K562 (cell line): Measurements from ENCODE around the gene PTGER4. TPM values are rescaled to one million over a fixed set of nuclear protein-coding genes. Genes with fewer than 3 reads are reported as not detected.

Source experiments
- ATAC-seq: fragments of 200-7000 bp; cut with Tn5 transposase; 3 replicates; pipeline ENCODE4 v1.9.1; 2020; ENCODE audit warnings: moderate library complexity
- BruUV-seq: library from RNA; stranded (reverse); fragments of 400-500 nt; replicated peaks from 2 replicates; lab custom pipeline; 2021; lab: Mats Ljungman, UMichigan
- CTCF ChIA-PET: fragments of 300-600 bp; formaldehyde crosslinking; extraction: SDS; loops from one replicate; lab custom pipeline; 2021; ENCODE audit warnings: low intra/inter-chr PET ratio; lab: Yijun Ruan, JAX
- POLR2A ChIA-PET: fragments of 300-600, 350-650 bp; sonication (Branson Sonifier 250); formaldehyde crosslinking; extraction: SDS; loops from one replicate; lab custom pipeline; 2021; ENCODE audit warnings: antibody characterized with exemption, inconsistent platforms; lab: Yijun Ruan, JAX
- DNase-seq, 4 experiments: peaks; one replicate each; pipeline versions ENCODE4 v3.0.0 to v3.0.0-alpha.2; 2011 to 2018; ENCODE audit warnings: low spot score in 3 of 4, mixed read lengths in 3 of 4; ENCODE audit errors: extremely low read depth in 1 of 4
- FAIRE-seq: peaks from 2 replicates; lab custom pipeline; 2011; peaks lifted over from hg19 to GRCh38; lab: Jason Lieb, UNC
- H2AFZ ChIP-seq: 2 replicates; pipeline ENCODE4 v1.6.0; 2011; ENCODE audit warnings: low read depth, low read length, control low read depth, inconsistent platforms
- H3K27ac ChIP-seq: fragments of 200-600 bp; 3 replicates; pipeline ENCODE4 v1.8.0; 2011; ENCODE audit warnings: low read depth, mild to moderate bottlenecking, control low read depth, inconsistent platforms, low read length, moderate library complexity, mixed read lengths; ENCODE audit errors: extremely low read depth
- H3K27me3 ChIP-seq, 2 experiments: fragments of 300-600 bp in 1 of 2; 2 replicates in 1 of 2; 3 replicates in 1 of 2; pipeline versions ENCODE4 v1.6.0 to v1.8.0; 2011; ENCODE audit warnings: inconsistent platforms in 2 of 2, low read length in 2 of 2, mild to moderate bottlenecking in 1 of 2, mixed read lengths in 1 of 2, moderate library complexity in 1 of 2; ENCODE audit not compliant: control insufficient read depth in 2 of 2, insufficient read depth in 2 of 2
- H3K36me3 ChIP-seq: fragments of 300-600 bp; 3 replicates; pipeline ENCODE4 v1.8.0; 2011; ENCODE audit warnings: mild to moderate bottlenecking, low read length, inconsistent platforms; ENCODE audit not compliant: control insufficient read depth, insufficient read depth
- H3K4me1 ChIP-seq, 2 experiments: fragments of 200-600 bp in 1 of 2; replicated peaks in 1 of 2; 2 replicates in 1 of 2; 3 replicates in 1 of 2; pipeline versions ENCODE4 v1.5.1 to v1.8.0; 2011; ENCODE audit warnings: inconsistent platforms in 2 of 2, low read length in 2 of 2, mild to moderate bottlenecking in 1 of 2, mixed read lengths in 1 of 2, moderate library complexity in 1 of 2; ENCODE audit not compliant: control insufficient read depth in 2 of 2, insufficient read depth in 2 of 2
- H3K4me2 ChIP-seq: 2 replicates; pipeline ENCODE4 v1.6.1; 2011; ENCODE audit warnings: low read length, control low read depth, inconsistent platforms, mixed read lengths; ENCODE audit not compliant: insufficient read depth
- H3K4me3 ChIP-seq: fragments of 200-600 bp; sonication (generic), shearing (Covaris generic); 2 replicates; pipeline ENCODE4 v1.5.1; 2016; ENCODE audit warnings: control low read depth, inconsistent platforms
- H3K79me2 ChIP-seq: fragments of 200-600 bp; 3 replicates; pipeline ENCODE4 v1.8.0; 2011; ENCODE audit warnings: low read length, inconsistent platforms; ENCODE audit not compliant: control insufficient read depth, insufficient read depth
- H3K9ac ChIP-seq, 2 experiments: 2 replicates each; pipeline versions ENCODE4 v1.6.0 to v1.6.1; 2011; ENCODE audit warnings: low read depth in 2 of 2, low read length in 2 of 2, control low read depth in 1 of 2, inconsistent platforms in 1 of 2, mild to moderate bottlenecking in 1 of 2, mixed read lengths in 1 of 2; ENCODE audit not compliant: insufficient read depth in 1 of 2
- H3K9me1 ChIP-seq: one replicate; pipeline ENCODE4 v1.6.0; 2011; ENCODE audit warnings: inconsistent platforms, mild to moderate bottlenecking, low read length, moderate library complexity; ENCODE audit not compliant: control insufficient read depth, insufficient read depth
- H3K9me3 ChIP-seq: replicated peaks from 2 replicates; pipeline ENCODE4 v1.5.1; 2011; ENCODE audit warnings: low read depth, low read length, inconsistent platforms; ENCODE audit not compliant: control insufficient read depth, insufficient read depth
- H4K20me1 ChIP-seq: replicated peaks from 2 replicates; pipeline ENCODE4 v1.6.1; 2011; ENCODE audit warnings: low read length, inconsistent platforms, mixed read lengths; ENCODE audit not compliant: control insufficient read depth, insufficient read depth
- CBX2 ChIP-seq: fragments of 200-600 bp; sonication (generic); IDR thresholded peaks from one replicate; pipeline ENCODE4 v1.6.1; 2012; ENCODE audit warnings: mild to moderate bottlenecking, low read length, inconsistent platforms; ENCODE audit not compliant: insufficient read depth, poor library complexity, severe bottlenecking
- CREBBP ChIP-seq: IDR thresholded peaks from one replicate; pipeline ENCODE4 v1.6.1; 2012; ENCODE audit warnings: low read depth, mild to moderate bottlenecking, control low read depth, inconsistent platforms, low read length
- FOXO4 ChIP-seq: fragments of 450-650 bp; formaldehyde crosslinking; IDR thresholded peaks from 2 replicates; pipeline ENCODE4 v1.4.0; 2020; ENCODE audit warnings: mild to moderate bottlenecking, moderate library complexity
- GABPB2 ChIP-seq: fragments of 250-450 bp; sonication (Bioruptor Pico); conservative IDR thresholded peaks from 2 replicates; pipeline ENCODE4 v1.5.1; 2021; ENCODE audit warnings: mild to moderate bottlenecking
- HNRNPL ChIP-seq: fragments of 200-400 bp; formaldehyde crosslinking; IDR thresholded peaks from 2 replicates; pipeline ENCODE4 v1.6.1; 2017; ENCODE audit warnings: low read depth, mild to moderate bottlenecking, low read length
- L3MBTL2 ChIP-seq: fragments of 450-650 bp; IDR thresholded peaks from 2 replicates; pipeline ENCODE4 v1.6.1; 2016; ENCODE audit warnings: mild to moderate bottlenecking, moderate library complexity
- MTA3 ChIP-seq: fragments of 450-650 bp; formaldehyde crosslinking; IDR thresholded peaks from 2 replicates; pipeline ENCODE4 v1.6.1; 2017; ENCODE audit warnings: mild to moderate bottlenecking, borderline replicate concordance
- PYGO2 ChIP-seq: fragments of 450-650 bp; IDR thresholded peaks from 2 replicates; pipeline ENCODE4 v1.6.1; 2016; ENCODE audit warnings: mild to moderate bottlenecking, missing genetic modification characterization, moderate library complexity, missing compliant biosample characterization
- RBM22 ChIP-seq: fragments of 200-400 bp; formaldehyde crosslinking; IDR thresholded peaks from 2 replicates; pipeline ENCODE4 v1.6.1; 2018; ENCODE audit warnings: low read length, low read depth; ENCODE audit not compliant: poor library complexity, severe bottlenecking
- STAT5A ChIP-seq: IDR thresholded peaks from 2 replicates; pipeline ENCODE4 v1.6.1; 2012; ENCODE audit warnings: low read length, inconsistent platforms, borderline replicate concordance
- XRCC4 ChIP-seq: IDR thresholded peaks from one replicate; pipeline ENCODE4 v1.6.1; 2011; ENCODE audit not compliant: insufficient read depth, insufficient read length; ENCODE audit errors: extremely low read depth
- ZNF444 ChIP-seq: fragments of 250-450 bp; sonication (Bioruptor Pico); IDR thresholded peaks from 2 replicates; pipeline ENCODE4 v1.4.0; 2020; ENCODE audit warnings: mild to moderate bottlenecking, moderate library complexity
- ZNF57 ChIP-seq: fragments of 450-650 bp; formaldehyde crosslinking; IDR thresholded peaks from 2 replicates; pipeline ENCODE4 v1.4.0; 2020; ENCODE audit warnings: mild to moderate bottlenecking, moderate library complexity
- ZSCAN32 ChIP-seq: fragments of 450-650 bp; formaldehyde crosslinking; IDR thresholded peaks from 2 replicates; pipeline ENCODE4 v1.4.0; 2020; ENCODE audit warnings: mild to moderate bottlenecking, moderate library complexity
- WGBS: fragments of 100-300 bp; shearing (Covaris generic); methylation state at CpG from one replicate; pipeline ENCODE4 v1.1.6; 2016; ENCODE audit warnings: low coverage, mixed read lengths; ENCODE audit not compliant: insufficient coverage; ENCODE audit errors: missing lambda C conversion rate; 5-methylcytosine and 5-hydroxymethylcytosine counted together
- in situ Hi-C: fragments of 300-500 bp; cut with MboI; formaldehyde crosslinking; loops from 4 replicates; pipeline ENCODE4 v1.15.0; 2018; ENCODE audit warnings: inconsistent platforms, mixed read lengths
- intact Hi-C: fragments of 100-400 bp; cut with micrococcal nuclease; formaldehyde crosslinking; loops from 2 replicates; pipeline ENCODE4 v1.14.2; 2022
- polyA plus RNA-seq, 8 experiments: library from polyadenylated mRNA; depleted of rRNA in 4 of 8; stranded (reverse) in 5 of 8; unstranded in 3 of 8; fragments of >200 nt; fragmentation: Nextera tagmentation in 2 of 8; fragmentation: Illumina TruSeq in 1 of 8; extraction: Ambion mirVana in 2 of 8; extraction: Trizol in 1 of 8; gene quantifications; 2 replicates each; pipeline versions ENCODE4 v1.2.1 to v1.2.3, GENCODE V29; 2011 to 2014; ENCODE audit warnings: inconsistent platforms in 1 of 8, missing spikeins in 1 of 8
- total RNA-seq, 7 experiments: library from RNA; depleted of rRNA in 6 of 7; stranded (reverse); fragments of >200 nt in 6 of 7; fragmentation: Illumina TruSeq in 2 of 7; extraction: Trizol in 2 of 7; gene quantifications; 2 replicates each; pipeline versions ENCODE4 v1.2.1 to v1.2.3, GENCODE V29; 2011 to 2021; ENCODE audit warnings: low replicate concordance in 1 of 7

PTGER4 gene
- total and polyA plus RNA-seq, 9 of the 15 experiments (the other 6 are each of a cell fraction or from before 2014, with no cell fraction given): 0.31 TPM; not detected in 8

DNA sequence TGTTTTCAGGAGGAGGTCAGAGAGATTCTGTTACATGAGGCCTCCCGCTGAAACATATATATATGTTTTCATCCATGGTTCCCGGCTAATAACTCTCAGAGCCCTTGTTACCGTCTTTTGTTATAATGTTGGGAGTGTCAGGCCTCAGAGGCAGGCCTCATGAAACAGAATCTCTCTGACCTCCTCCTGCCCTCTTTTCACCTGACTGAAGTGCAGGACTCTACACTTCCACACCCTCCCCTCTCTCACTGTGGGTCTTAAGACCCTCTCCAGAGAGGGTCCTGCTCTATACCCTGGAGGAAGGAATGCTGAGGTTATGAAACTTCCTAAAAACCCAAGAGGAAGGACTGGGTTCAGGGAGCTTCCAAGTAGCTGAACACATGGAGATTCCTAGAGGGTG lies 28.5 kb upstream of the PTGER4 start:
- H3K4me1 ChIP-seq: no peaks in the 10 kb centered on the region
- H3K4me3 ChIP-seq: no peak overlapping the region
- no peaks in the 10 kb centered on the region for H3K9me1 ChIP-seq
- no peaks in the 10 kb centered on the region for H3K9me3 ChIP-seq
- FAIRE-seq: no peak
- H3K27ac ChIP-seq: no peak overlapping the region
- H3K27me3 ChIP-seq: no peaks in the 10 kb centered on the region
- in situ Hi-C loops (no loop called here), intact Hi-C loops (no loop called here)
- H3K4me2 ChIP-seq: no peak overlapping the region
- no TSS peak for BruUV-seq
- H3K9ac ChIP-seq: no peak overlapping the region
- no peak overlapping the region for H2AFZ ChIP-seq
- ChIA-PET POLR2A (interaction anchor here (0.6 kb wide), 1 partner anchor 17 kb away, joined by 3 read pairs; no protein-coding TSS in a partner anchor), CTCF (no interaction called here)
- no peaks in the 10 kb centered on the region for H4K20me1 ChIP-seq
- TF ChIP-seq L3MBTL2: no peak
- no peak for TF ChIP-seq ZNF444
- no peak for TF ChIP-seq RBM22
- TF ChIP-seq XRCC4: no peak
- no peak for TF ChIP-seq ZNF57 (CRISPR knock-in tag)
- no peaks in the 10 kb centered on the region for H3K79me2 ChIP-seq
- 0% methylated on average over 3 of the region's 3 CpGs for WGBS
- H3K36me3 ChIP-seq: no peaks in the 10 kb centered on the region
- ATAC-seq: no peak
- no peak for DNase-seq

DNA sequence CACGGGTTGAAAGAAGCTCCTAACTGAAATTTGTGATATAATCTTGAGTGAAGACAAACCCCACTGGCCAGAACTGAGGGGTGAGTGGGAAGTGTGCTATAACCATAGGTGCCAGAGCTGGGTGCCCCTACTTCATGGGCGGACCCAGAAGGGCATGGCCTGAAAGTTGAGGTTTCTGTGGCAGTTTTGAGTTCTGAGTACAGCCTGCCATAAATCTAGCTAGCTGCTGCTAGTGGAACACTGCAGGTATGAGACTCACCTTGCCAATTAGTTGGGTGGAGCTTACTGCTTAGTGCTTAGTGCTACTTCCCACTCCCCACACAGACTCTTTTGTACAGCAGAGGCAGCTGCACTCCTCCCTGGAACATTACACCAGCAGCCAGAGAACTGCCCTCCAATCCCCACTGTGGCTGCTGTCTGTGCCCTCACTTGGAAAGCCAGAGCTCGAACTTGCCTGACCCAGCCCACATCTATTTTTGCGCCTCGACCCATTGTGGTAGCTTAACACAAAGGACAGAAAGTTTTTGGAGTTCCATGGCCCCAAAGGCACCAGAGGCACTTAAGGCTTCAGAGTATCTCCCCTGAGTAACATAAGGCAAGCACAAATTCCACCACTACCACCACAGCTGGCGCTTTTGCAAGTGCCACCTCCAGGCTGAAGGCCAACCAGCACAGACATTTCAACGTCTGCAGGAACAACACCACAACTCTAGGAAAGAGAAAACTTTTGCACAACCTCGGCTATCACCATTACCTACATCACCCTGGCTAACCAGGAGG lies 27.1 kb upstream of the PTGER4 start:
- Histone ChIP-seq H3K27ac (no peak overlapping the region), H3K4me3 (no peak overlapping the region), H3K4me2 (no peak overlapping the region), H3K9ac (no peak overlapping the region), H4K20me1 (no peaks in the 10 kb centered on the region), H3K79me2 (no peaks in the 10 kb centered on the region), H3K36me3 (no peaks in the 10 kb centered on the region), H2AFZ (no peak overlapping the region), H3K9me3 (no peaks in the 10 kb centered on the region), H3K9me1 (no peaks in the 10 kb centered on the region), H3K4me1 (no peaks in the 10 kb centered on the region), H3K27me3 (no peaks in the 10 kb centered on the region)
- DNase-seq (no peak), FAIRE-seq (no peak), ATAC-seq (no peak)
- BruUV-seq: no TSS peak
- in situ Hi-C loops (no loop called here), intact Hi-C loops (no loop called here)
- POLR2A ChIA-PET: interaction anchor here (0.6 kb wide), 1 partner anchor 19 kb away, joined by 3 read pairs; no protein-coding TSS in a partner anchor
- under 1% methylated on average over 8 of the region's 8 CpGs for WGBS
- CTCF ChIA-PET: no interaction called here
- no peak for TF ChIP-seq FOXO4 (CRISPR knock-in tag)
- no peak for TF ChIP-seq GABPB2 (CRISPR knock-in tag)
- no peak for TF ChIP-seq HNRNPL
- no peak for TF ChIP-seq ZSCAN32 (CRISPR knock-in tag)
- TF ChIP-seq CBX2: no peak
- TF ChIP-seq CREBBP: no peak
- no peak for TF ChIP-seq STAT5A
- no peak for TF ChIP-seq MTA3
- TF ChIP-seq PYGO2 (tag): no peak
